Activated CD8-positive, alpha-beta T cell treated with anti-CD3 and anti-CD28 coated beads, Interleukin-2, amount 10 ng/mL, durations not matched to agents 7 days and 5 days (primary cell): ENCODE results near the gene PNPLA7. TPM values are rescaled to one million over a fixed set of nuclear protein-coding genes. Genes with fewer than 3 reads are reported as not detected.
"Not testable (repeated sequence)": the region's sequence is repeated elsewhere in the genome, so short reads cannot be mapped to it uniquely, and the experiment has no call there.

ENCODE experiments used
- ATAC-seq: fragments of 150-1000 bp; cut with Tn5 transposase; one replicate; pipeline ENCODE4 v1.10.0; 2021; ENCODE audit warnings: moderate library complexity
- CTCF ChIA-PET: fragments of 350-600 bp; sonication (Branson Sonifier 250); formaldehyde crosslinking; loops from one replicate; lab custom pipeline; 2021; ENCODE audit warnings: antibody characterized with exemption; lab: Charles Lee
- POLR2A ChIA-PET: fragments of 350-600 bp; sonication (Branson Sonifier 250); formaldehyde crosslinking; loops from one replicate; lab custom pipeline; 2021; ENCODE audit warnings: antibody characterized with exemption; lab: Charles Lee
- DNase-seq: peaks from one replicate; pipeline ENCODE4 v3.0.0-alpha.2; 2020
- H3K27ac Mint-ChIP-seq: one replicate; pipeline ENCODE4 v1.8.0; 2021; ENCODE audit warnings: mild to moderate bottlenecking, mixed read lengths
- H3K27me3 Mint-ChIP-seq: one replicate; pipeline ENCODE4 v1.8.0; 2021; ENCODE audit warnings: low read depth, mixed read lengths
- H3K36me3 Mint-ChIP-seq: one replicate; pipeline ENCODE4 v1.8.0; 2021; ENCODE audit warnings: low read depth, mixed read lengths
- H3K4me1 Mint-ChIP-seq: one replicate; pipeline ENCODE4 v1.8.0; 2021; ENCODE audit warnings: low read depth, mixed read lengths
- H3K4me3 Mint-ChIP-seq: one replicate; pipeline ENCODE4 v1.8.0; 2021; ENCODE audit warnings: mild to moderate bottlenecking, mixed read lengths
- H3K9me3 Mint-ChIP-seq: one replicate; pipeline ENCODE4 v1.8.0; 2022; ENCODE audit warnings: mixed read lengths; ENCODE audit not compliant: insufficient read depth
- total RNA-seq, 2 experiments: library from RNA; stranded (reverse); gene quantifications; one replicate each; pipeline ENCODE4 v1.2.3, GENCODE V29; 2021

The PNPLA7 gene
- total RNA-seq, 2 experiments from 2014 or later = 3.4 to 3.7 TPM

DNA sequence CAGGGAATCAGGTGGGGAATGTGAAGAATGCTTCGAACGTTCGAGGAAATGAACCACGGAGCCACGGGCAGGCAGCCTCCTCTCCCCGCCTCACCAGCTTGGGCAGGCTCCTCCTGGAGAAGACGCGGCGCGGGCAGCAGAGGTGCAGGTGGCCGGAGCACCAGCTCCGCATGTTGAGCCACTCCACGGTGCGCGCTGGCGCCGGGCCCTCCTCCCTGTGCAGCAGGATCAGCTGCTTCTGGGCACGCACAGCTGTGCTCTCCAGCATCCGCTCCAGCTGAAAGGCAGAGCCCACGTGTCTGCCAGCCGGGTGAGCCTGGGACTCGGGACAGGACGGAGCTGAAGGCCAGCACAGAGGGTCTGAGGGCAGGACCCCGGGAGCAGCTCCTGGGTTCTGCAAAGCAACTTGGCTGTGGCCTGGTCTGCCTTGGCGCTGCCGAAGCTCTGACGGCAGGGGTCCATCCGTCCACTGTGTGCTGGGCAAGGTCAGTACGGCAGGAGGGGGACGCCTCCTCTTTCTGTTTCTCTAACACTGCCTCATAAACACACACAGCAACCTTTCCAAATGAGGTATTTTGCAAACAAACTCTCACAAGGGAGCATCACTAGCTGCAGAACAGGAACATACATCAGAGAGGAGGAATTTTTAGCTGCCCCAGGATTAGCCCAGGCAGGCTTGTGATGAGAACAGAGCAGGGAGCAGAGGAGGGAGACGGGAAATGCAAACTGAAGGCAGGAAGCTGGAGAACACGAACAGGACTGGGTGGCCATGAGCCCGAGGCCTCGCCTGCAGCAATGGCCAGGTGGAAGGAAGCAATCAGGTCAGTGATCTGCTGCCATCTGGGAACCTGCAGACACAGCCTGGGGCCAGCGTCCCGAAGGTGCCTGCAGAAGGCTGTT is 71.0 kb downstream of the PNPLA7 start:
- ChIA-PET POLR2A (no interaction called here), CTCF (no interaction called here)
- Mint-ChIP-seq H3K4me3 (no peak overlapping the region), H3K9me3 (peaks cover 10% of the 10 kb centered on the region), H3K4me1 (peaks cover 13% of the 10 kb centered on the region), H3K27me3 (peaks cover 4% of the 10 kb centered on the region), H3K36me3 (peaks cover 10% of the 10 kb centered on the region), H3K27ac (peak overlapping the region; percentile 23)
- DNase-seq (no peak), ATAC-seq (no peak)

DNA sequence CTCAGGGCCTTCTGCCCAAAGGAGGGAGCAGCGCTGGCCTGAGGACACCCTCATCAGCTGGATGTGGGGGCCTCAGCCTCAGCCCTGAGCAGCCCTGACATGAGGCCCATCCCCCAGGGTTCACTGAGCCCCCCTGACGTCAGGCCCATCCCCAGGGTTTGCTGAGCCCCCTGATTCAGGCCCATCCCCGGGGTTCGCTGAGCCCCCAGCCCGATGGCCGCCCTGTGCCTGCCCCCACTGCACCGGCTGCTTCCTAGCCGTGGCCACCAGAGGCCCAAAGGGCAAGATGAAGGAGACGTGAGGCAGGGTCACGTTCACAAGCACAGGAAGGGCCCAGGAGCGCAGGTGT is 71.6 kb downstream of the PNPLA7 start:
- ATAC-seq (no peak), DNase-seq (no peak)
- Mint-ChIP-seq H3K27me3 (peaks cover 4% of the 10 kb centered on the region), H3K4me1 (peaks cover 13% of the 10 kb centered on the region), H3K36me3 (peaks cover 16% of the 10 kb centered on the region), H3K9me3 (peaks cover 16% of the 10 kb centered on the region), H3K27ac (no peak overlapping the region), H3K4me3 (no peak overlapping the region)
- POLR2A ChIA-PET = no interaction called here
- CTCF ChIA-PET = no interaction called here

DNA sequence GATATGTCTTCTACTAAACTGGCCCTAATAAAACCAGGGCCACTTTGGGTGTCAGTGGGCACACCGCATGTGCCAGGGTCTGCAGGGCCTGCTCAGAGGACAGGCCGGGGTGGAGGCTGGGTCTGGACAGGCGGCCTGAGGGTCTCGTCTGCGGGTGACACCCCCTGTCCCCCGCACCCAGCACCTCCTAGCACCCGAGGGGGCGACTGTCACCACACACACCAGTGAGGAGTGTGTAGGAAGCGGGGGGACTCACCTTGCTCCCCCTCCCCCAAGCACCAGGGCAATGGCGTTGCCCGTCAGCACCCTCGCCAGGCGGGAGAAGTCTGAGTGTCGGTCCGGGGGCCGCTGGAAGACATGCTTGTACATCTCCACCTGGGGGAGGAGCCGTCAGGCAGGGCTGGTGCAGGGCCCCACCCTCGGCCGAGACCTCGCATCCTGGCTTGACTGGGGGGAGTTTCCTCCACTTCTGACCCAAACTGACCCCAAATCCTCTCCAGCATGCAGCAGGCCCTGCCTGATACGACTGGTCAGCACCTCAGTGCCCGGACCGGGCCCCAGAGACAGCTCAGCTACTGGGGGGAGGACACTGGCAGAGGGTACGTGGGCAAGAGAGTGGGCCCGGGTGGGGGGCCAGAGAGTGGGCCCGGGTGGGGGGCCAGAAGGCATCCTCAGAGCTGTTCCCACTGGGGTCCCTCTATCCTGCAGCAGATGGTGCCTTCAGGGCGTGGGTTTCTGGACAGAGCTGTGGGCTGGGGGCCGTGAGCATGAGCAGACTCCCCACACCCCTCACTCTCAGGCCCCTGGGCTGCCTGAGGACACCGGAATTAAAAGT is 72.2 kb downstream of the PNPLA7 start:
- H3K9me3 Mint-ChIP-seq = peaks cover 22% of the 10 kb centered on the region
- H3K36me3 Mint-ChIP-seq = peaks cover 22% of the 10 kb centered on the region

DNA sequence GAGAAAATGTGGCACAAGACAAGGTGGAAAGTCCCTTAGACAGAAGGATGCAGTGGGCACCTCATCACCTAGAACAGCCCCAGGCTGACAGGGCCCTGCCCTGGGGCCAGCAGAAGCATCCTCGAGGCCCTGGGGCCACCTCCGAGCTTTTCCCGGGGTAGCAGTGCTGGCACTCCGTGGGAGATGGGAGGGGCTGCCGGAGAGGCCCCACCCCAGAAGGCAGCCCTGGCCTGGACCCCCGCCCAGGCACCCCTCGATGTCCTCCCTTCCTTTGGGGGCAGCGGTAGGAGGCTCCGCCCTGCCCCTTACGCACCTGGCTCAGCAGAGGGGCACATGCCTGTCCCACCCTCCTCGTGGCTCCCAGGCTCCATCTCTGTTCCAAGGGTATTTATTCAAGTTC is 73.3 kb downstream of the PNPLA7 start:
- POLR2A ChIA-PET = no interaction called here

More for the DNA sequence above, 72.2 kb downstream of the PNPLA7 start:
- Mint-ChIP-seq H3K4me3 (no peak overlapping the region), H3K4me1 (peaks cover 13% of the 10 kb centered on the region), H3K27ac (no peak overlapping the region), H3K27me3 (peaks cover 4% of the 10 kb centered on the region)
- ChIA-PET CTCF (no interaction called here), POLR2A (no interaction called here)
- ATAC-seq (no peak), DNase-seq (no peak)

DNA sequence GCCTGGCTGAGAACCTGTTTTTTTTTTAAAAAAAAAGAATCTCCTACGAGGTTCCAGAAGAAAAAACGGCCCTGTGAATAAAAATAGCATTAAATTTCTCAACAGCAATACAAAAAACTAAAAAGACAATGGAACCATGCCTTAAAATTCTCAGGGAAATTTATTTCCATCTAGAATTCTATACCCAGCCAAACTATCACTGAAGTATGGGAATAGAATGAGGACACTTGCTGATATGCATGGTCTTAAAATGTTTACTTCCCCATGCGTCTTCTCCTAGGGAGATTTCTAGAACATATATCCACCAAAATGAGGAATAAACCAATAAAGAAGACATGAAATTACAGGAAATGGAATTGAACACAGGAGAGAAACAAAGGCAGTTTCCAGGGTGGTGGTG is 74.5 kb downstream of the PNPLA7 start:
- POLR2A ChIA-PET = no interaction called here
- DNase-seq = no peak
- Mint-ChIP-seq H3K27ac (no peak overlapping the region), H3K27me3 (peaks cover 11% of the 10 kb centered on the region), H3K4me3 (no peak overlapping the region), H3K4me1 (peaks cover 3% of the 10 kb centered on the region), H3K36me3 (peaks cover 30% of the 10 kb centered on the region), H3K9me3 (peaks cover 32% of the 10 kb centered on the region)
- no peak for ATAC-seq
- CTCF ChIA-PET = no interaction called here

More for the DNA sequence above, 73.3 kb downstream of the PNPLA7 start:
- CTCF ChIA-PET = no interaction called here
- DNase-seq (no peak), ATAC-seq (no peak)
- Mint-ChIP-seq H3K4me3 (no peak overlapping the region), H3K4me1 (peaks cover 7% of the 10 kb centered on the region), H3K9me3 (peaks cover 28% of the 10 kb centered on the region), H3K27me3 (peaks cover 6% of the 10 kb centered on the region), H3K36me3 (peaks cover 25% of the 10 kb centered on the region), H3K27ac (no peak overlapping the region)

DNA sequence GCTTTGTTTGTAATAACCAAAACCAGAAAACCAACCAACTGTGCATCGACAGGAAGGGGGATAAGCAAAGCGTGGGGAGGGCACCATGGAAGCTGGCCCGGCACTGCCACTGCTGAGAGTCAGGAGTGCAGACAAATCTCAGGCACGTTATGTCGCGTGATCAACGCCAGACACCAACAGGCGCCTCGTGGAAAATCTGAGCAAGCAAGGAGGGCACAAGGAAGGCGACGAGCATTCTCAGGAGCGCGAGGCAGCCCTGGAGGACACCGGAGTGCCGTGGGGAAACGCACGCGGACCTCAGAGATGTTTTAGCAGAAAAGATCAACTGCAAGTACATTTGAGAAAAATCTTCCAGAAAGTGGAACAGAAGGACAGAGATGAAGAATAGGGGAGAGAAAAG is 75.9 kb downstream of the PNPLA7 start:
- CTCF ChIA-PET = no interaction called here
- no peak overlapping the region for H3K27ac Mint-ChIP-seq

DNA sequence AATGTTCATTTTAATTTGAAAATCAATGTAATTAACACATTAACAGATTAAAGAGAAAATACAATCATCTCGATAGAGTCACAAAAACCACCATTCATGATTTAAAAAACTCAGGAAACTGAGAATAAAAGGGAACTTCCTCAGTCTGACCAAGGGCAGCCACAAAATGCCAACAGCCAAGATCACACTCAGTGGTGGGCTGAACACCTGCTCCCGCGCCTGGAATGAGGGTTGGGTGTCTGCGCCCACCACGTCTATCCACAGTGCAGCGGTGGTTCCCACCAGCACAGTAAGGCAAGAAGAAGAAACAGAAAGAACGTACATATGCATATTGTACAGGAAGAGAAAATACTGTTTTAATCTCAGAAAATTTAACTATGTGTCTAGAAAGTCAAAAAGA is 79.4 kb downstream of the PNPLA7 start:
- ChIA-PET CTCF (interaction anchor here (1.0 to 1.1 kb wide), 2 partner anchors 54 to 64 kb away, joined by 3 to 4 read pairs; no protein-coding TSS in a partner anchor), POLR2A (no interaction called here)
- H3K27ac Mint-ChIP-seq = no peak overlapping the region
- H3K27me3 Mint-ChIP-seq = peaks cover 22% of the 10 kb centered on the region
- ATAC-seq (peak; percentile 36), DNase-seq (no peak)
- no peak overlapping the region for H3K4me3 Mint-ChIP-seq
- peaks cover 29% of the 10 kb centered on the region for H3K9me3 Mint-ChIP-seq
- peaks cover 30% of the 10 kb centered on the region for H3K36me3 Mint-ChIP-seq
- H3K4me1 Mint-ChIP-seq = peaks cover 14% of the 10 kb centered on the region

More for the DNA sequence above, 75.9 kb downstream of the PNPLA7 start:
- no peak for DNase-seq
- Mint-ChIP-seq H3K4me3 (no peak overlapping the region), H3K4me1 (peaks cover 10% of the 10 kb centered on the region), H3K9me3 (peaks cover 32% of the 10 kb centered on the region), H3K27me3 (peaks cover 11% of the 10 kb centered on the region), H3K36me3 (peaks cover 32% of the 10 kb centered on the region)
- POLR2A ChIA-PET = no interaction called here
- no peak for ATAC-seq

DNA sequence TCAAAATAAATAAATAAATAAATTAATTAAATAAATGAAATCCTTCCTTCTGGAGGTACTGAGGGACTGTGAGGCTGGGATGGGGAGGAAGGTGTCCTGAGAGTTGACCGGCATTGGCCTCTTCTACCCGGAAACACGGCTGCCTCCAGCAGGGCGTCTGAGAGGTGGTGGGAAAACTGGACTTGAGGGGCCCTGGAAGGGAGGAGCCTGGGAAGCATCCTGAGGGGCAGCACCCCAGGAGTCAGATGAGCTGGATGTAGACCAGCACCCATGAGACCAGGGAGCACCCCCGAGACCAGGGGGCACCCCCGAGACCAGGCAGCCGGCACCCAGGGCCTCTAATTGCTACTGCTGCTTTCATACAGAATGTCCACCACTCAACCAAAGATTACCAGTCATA is 82.3 kb downstream of the PNPLA7 start:
- Mint-ChIP-seq H3K9me3 (peaks cover 9% of the 10 kb centered on the region), H3K27me3 (peaks cover 22% of the 10 kb centered on the region), H3K27ac (no peak overlapping the region), H3K4me3 (no peak overlapping the region), H3K4me1 (peaks cover 16% of the 10 kb centered on the region), H3K36me3 (peaks cover 12% of the 10 kb centered on the region)
- CTCF ChIA-PET = interaction anchor here (1.1 kb wide), 1 partner anchor 45 kb away, joined by 3 read pairs; the partner anchor contains the start of genes EXD3 and NOXA1
- DNase-seq (no peak), ATAC-seq (no peak)
- POLR2A ChIA-PET = no interaction called here

DNA sequence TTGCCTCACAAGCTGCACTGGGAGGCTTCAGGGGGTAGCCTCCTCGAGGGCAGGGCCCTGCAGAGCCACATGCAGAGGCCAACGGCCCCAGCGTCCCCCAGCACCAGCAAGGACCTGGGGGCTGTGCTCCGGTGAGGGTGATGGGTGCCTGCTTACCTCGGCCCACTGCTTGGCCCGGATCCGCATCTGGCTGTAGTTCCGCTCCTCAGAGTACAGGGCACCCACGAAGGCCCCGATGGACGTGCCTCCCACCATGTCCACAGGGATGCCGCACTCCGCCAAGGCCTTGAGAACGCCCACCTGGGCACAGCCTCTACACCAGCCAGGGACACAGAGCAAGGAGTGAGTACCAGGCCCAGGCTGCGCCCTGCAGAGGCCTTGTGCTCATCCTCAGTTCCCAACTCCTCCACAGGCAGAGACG is 83.0 kb downstream of the PNPLA7 start:
- Mint-ChIP-seq H3K36me3 (peaks cover 10% of the 10 kb centered on the region), H3K9me3 (peaks cover 6% of the 10 kb centered on the region), H3K4me1 (peaks cover 21% of the 10 kb centered on the region), H3K27me3 (peaks cover 22% of the 10 kb centered on the region), H3K27ac (no peak overlapping the region), H3K4me3 (no peak overlapping the region)
- no peak for ATAC-seq
- DNase-seq = no peak
- ChIA-PET POLR2A (no interaction called here), CTCF (no interaction called here)

DNA sequence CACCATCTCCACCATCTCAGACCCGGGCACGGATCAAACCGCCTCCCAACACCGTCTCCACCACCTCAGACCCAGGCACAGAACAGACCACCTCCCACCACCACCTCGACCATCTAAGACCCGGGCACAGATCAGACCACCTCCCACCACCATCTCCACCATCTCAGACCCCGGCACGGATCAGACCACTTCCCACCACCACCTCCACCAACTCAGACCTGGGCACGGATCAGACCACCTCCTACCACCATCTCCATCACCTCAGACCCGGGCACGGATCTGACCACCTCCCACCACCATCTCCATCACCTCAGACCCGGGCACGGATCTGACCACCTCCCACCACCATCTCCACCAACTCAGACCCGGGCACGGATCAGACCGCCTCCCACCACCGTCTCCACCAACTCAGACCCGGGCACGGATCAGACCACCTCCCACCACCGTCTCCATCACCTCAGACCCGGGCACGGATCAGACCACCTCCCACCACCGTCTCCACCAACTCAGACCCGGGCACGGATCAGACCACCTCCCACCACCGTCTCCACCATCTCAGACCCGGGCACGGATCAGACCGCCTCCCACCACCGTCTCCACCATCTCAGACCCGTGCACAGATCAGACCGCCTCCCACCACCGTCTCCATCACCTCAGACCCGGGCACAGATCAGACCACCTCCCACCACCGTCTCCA is 83.7 kb downstream of the PNPLA7 start:
- H3K36me3 Mint-ChIP-seq, ATAC-seq, POLR2A ChIA-PET, DNase-seq, H3K9me3 Mint-ChIP-seq, H3K4me3 Mint-ChIP-seq, CTCF ChIA-PET: not testable (repeated sequence)
- H3K27me3 Mint-ChIP-seq = peaks cover 18% of the 10 kb centered on the region
- peaks cover 26% of the 10 kb centered on the region for H3K4me1 Mint-ChIP-seq
- H3K27ac Mint-ChIP-seq = peak overlapping the region; percentile 32

DNA sequence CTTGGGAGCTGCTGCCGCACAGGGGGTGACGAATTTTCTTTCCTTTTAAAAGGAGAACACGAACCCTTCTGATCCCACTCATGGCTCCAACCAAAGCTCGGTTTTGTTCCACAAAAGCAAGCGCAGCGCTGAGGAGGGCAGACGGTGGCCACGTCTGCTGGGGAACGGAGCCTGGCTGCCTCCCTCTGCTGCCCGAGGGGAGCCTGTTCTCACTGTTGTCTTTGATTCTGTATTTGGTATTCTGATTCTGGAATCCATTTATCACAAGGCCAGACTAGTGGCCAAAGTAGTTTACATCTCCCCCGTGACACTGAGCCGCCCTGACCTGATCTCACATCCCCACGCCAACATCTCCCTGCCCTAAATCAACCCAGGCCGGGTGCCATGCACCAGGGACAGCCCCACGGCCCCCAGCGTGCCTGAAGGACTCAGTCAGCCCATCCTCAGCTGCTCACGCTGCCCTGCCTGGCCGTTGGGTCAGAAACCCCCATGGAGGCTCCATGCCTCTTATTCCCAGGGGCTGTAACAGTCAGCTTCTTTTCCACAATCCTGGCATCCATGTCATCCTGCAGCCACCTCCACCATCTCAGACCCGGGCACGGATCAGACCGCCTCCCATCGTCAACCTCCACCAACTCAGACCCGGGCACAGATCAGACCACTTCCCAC is 84.3 kb downstream of the PNPLA7 start:
- ChIA-PET POLR2A (no interaction called here), CTCF (no interaction called here)
- H3K36me3 Mint-ChIP-seq = peaks cover 6% of the 10 kb centered on the region
- H3K4me3 Mint-ChIP-seq = no peak overlapping the region
- DNase-seq = no peak
- H3K27me3 Mint-ChIP-seq = peaks cover 17% of the 10 kb centered on the region
- peak overlapping the region; percentile 32 for H3K27ac Mint-ChIP-seq
- no peak for ATAC-seq
- H3K4me1 Mint-ChIP-seq = peaks cover 31% of the 10 kb centered on the region
- H3K9me3 Mint-ChIP-seq = no peaks in the 10 kb centered on the region
